Measurements from ENCODE around the gene INVS.

The INVS gene

GRCh38 chr9:100219347-100219746, 120.3 kb downstream of the INVS start:
- H3K4me3 ChIP-seq (ENCODE audit: low read depth in 1 of 2, low read length in 2 of 2), result no peak overlapping the region
- no peak overlapping the region for H3K27ac ChIP-seq (ENCODE audit: low read length)
- no peak overlapping the region for H3K4me2 ChIP-seq (ENCODE audit: insufficient read depth, low read length)
- no peaks in the 10 kb centered on the region for H3K27me3 ChIP-seq (ENCODE audit: insufficient read depth, low read length, poor library complexity)
- no peak for DNase-seq
- no peaks in the 10 kb centered on the region for H4K20me1 ChIP-seq (ENCODE audit: insufficient read depth, low read length)
- no peaks in the 10 kb centered on the region for H3K79me2 ChIP-seq (ENCODE audit: insufficient read depth, low read length)
- no peaks in the 10 kb centered on the region for H3K4me1 ChIP-seq (ENCODE audit: insufficient read depth, low read length)
- no peak for ATAC-seq (ENCODE audit: insufficient read depth, low read depth)
- H3K9me3 ChIP-seq (ENCODE audit: insufficient read depth, low read length, severe bottlenecking), result no peaks in the 10 kb centered on the region
- no peak overlapping the region for H3K9ac ChIP-seq (ENCODE audit: low read depth, low read length)
- no peak overlapping the region for H2AFZ ChIP-seq (ENCODE audit: low read depth, low read length)
- TF ChIP-seq EZH2 (IDR thresholded peaks at IDR 0.05; ENCODE audit: borderline replicate concordance, low read depth, low read length, severe bottlenecking), result no peak
- TF ChIP-seq CTCF (IDR thresholded peaks at IDR 0.05; ENCODE audit: borderline replicate concordance, extremely low read depth, low read length, poor library complexity, severe bottlenecking), result no peak
- 0 out of 2 replicates have a peak, but pooled peaks cover 8% of the 10 kb centered on the region for H3K36me3 ChIP-seq (ENCODE audit: insufficient read depth, low read length)

DNA sequence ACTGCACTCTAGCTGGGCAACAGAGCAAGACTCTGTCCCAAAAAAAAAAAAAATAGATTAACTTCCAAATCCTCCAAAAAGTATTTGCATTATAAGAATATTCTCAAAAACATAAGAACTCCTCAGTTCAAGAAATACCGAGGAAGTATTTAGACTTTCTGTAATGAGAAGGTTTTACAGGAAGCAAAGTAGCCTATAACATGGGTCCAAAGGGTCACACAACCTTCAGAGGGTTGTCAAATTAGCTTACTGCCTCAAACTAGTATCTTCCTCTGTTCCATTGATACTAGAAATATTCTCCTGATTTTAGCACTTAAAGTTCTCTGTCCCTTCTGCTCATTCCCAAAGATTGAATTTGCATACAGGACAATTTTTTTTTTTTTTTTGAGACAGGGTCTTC, 121.9 kb downstream of the INVS start:
- DNase-seq (no peak), ATAC-seq (ENCODE audit: insufficient read depth, low read depth) (no peak)
- H3K79me2 ChIP-seq (ENCODE audit: insufficient read depth, low read length), result no peaks in the 10 kb centered on the region
- H3K4me3 ChIP-seq (ENCODE audit: low read depth in 1 of 2, low read length in 2 of 2), result no peak overlapping the region
- 0 out of 2 replicates have a peak, but pooled peaks cover 3% of the 10 kb centered on the region for H3K36me3 ChIP-seq (ENCODE audit: insufficient read depth, low read length)
- no peak overlapping the region for H3K4me2 ChIP-seq (ENCODE audit: insufficient read depth, low read length)
- H3K27ac ChIP-seq (ENCODE audit: low read length), result no peak overlapping the region
- no peaks in the 10 kb centered on the region for H3K4me1 ChIP-seq (ENCODE audit: insufficient read depth, low read length)
- H3K9me3 ChIP-seq (ENCODE audit: insufficient read depth, low read length, severe bottlenecking), result no peaks in the 10 kb centered on the region
- H3K9ac ChIP-seq (ENCODE audit: low read depth, low read length), result no peak overlapping the region
- TF ChIP-seq CTCF (IDR thresholded peaks at IDR 0.05; ENCODE audit: borderline replicate concordance, extremely low read depth, low read length, poor library complexity, severe bottlenecking) (no peak), EZH2 (IDR thresholded peaks at IDR 0.05; ENCODE audit: borderline replicate concordance, low read depth, low read length, severe bottlenecking) (no peak)
- H3K27me3 ChIP-seq (ENCODE audit: insufficient read depth, low read length, poor library complexity), result no peaks in the 10 kb centered on the region
- H2AFZ ChIP-seq (ENCODE audit: low read depth, low read length), result no peak overlapping the region
- no peaks in the 10 kb centered on the region for H4K20me1 ChIP-seq (ENCODE audit: insufficient read depth, low read length)

- Histone ChIP-seq H3K4me1 (ENCODE audit: insufficient read depth, low read length) (no peaks in the 10 kb centered on the region), H4K20me1 (ENCODE audit: insufficient read depth, low read length) (no peaks in the 10 kb centered on the region), H3K4me3 (ENCODE audit: low read depth in 1 of 2, low read length in 2 of 2) (no peak overlapping the region), H3K4me2 (ENCODE audit: insufficient read depth, low read length) (no peak overlapping the region), H3K79me2 (ENCODE audit: insufficient read depth, low read length) (no peaks in the 10 kb centered on the region), H3K9me3 (ENCODE audit: insufficient read depth, low read length, severe bottlenecking) (no peaks in the 10 kb centered on the region), H3K27me3 (ENCODE audit: insufficient read depth, low read length, poor library complexity) (no peaks in the 10 kb centered on the region), H2AFZ (ENCODE audit: low read depth, low read length) (no peak overlapping the region), H3K36me3 (ENCODE audit: insufficient read depth, low read length) (0 out of 2 replicates have a peak, but pooled peaks cover under 1% of the 10 kb centered on the region), H3K9ac (ENCODE audit: low read depth, low read length) (no peak overlapping the region), H3K27ac (ENCODE audit: low read length) (no peak overlapping the region)
- DNase-seq, result no peak
- no peak for ATAC-seq (ENCODE audit: insufficient read depth, low read depth)
- TF ChIP-seq CTCF (IDR thresholded peaks at IDR 0.05; ENCODE audit: borderline replicate concordance, extremely low read depth, low read length, poor library complexity, severe bottlenecking) (no peak), EZH2 (IDR thresholded peaks at IDR 0.05; ENCODE audit: borderline replicate concordance, low read depth, low read length, severe bottlenecking) (no peak)
Observed at GRCh38 chr9:100221538-100221937, 122.5 kb downstream of the INVS start.

- no peak for DNase-seq
- ATAC-seq (ENCODE audit: insufficient read depth, low read depth), result no peak
- Histone ChIP-seq H3K27me3 (ENCODE audit: insufficient read depth, low read length, poor library complexity) (no peaks in the 10 kb centered on the region), H3K79me2 (ENCODE audit: insufficient read depth, low read length) (no peaks in the 10 kb centered on the region), H3K4me3 (ENCODE audit: low read depth in 1 of 2, low read length in 2 of 2) (no peak overlapping the region), H3K9me3 (ENCODE audit: insufficient read depth, low read length, severe bottlenecking) (no peaks in the 10 kb centered on the region), H4K20me1 (ENCODE audit: insufficient read depth, low read length) (no peaks in the 10 kb centered on the region), H2AFZ (ENCODE audit: low read depth, low read length) (no peak overlapping the region), H3K9ac (ENCODE audit: low read depth, low read length) (no peak overlapping the region), H3K36me3 (ENCODE audit: insufficient read depth, low read length) (peaks cover 8% of the 10 kb centered on the region; the same call in 1 of the 2 replicates), H3K27ac (ENCODE audit: low read length) (no peak overlapping the region), H3K4me2 (ENCODE audit: insufficient read depth, low read length) (no peak overlapping the region), H3K4me1 (ENCODE audit: insufficient read depth, low read length) (no peaks in the 10 kb centered on the region)
- peak; percentile 24 for TF ChIP-seq CTCF (IDR thresholded peaks at IDR 0.05; ENCODE audit: borderline replicate concordance, extremely low read depth, low read length, poor library complexity, severe bottlenecking)
- no peak for TF ChIP-seq EZH2 (IDR thresholded peaks at IDR 0.05; ENCODE audit: borderline replicate concordance, low read depth, low read length, severe bottlenecking)
Observed at GRCh38 chr9:100222674-100223073, 123.6 kb downstream of the INVS start.
